Neural crest cell (in vitro differentiated cells): Measurements from ENCODE around the gene TMEM80. TPM values are rescaled to one million over a fixed set of nuclear protein-coding genes. Genes with fewer than 3 reads are reported as not detected.
A peak's percentile ranks its signal among the peaks of the same experiment; 100 is the strongest.

Experiments
- DNase-seq: peaks from one replicate; pipeline ENCODE4 v3.0.0; 2021; ENCODE audit warnings: low read depth, mixed read lengths, low spot score
- H3K27ac Mint-ChIP-seq: one replicate; pipeline ENCODE4 v1.8.0; 2021; ENCODE audit warnings: mild to moderate bottlenecking, mixed read lengths; ENCODE audit not compliant: unreplicated experiment
- H3K27me3 Mint-ChIP-seq: 2 replicates; pipeline ENCODE4 v1.8.0; 2021; ENCODE audit warnings: low read depth, mild to moderate bottlenecking, mixed read lengths
- H3K36me3 Mint-ChIP-seq: 2 replicates; pipeline ENCODE4 v1.8.0; 2021; ENCODE audit warnings: low read depth, mild to moderate bottlenecking, mixed read lengths
- H3K4me1 Mint-ChIP-seq: 2 replicates; pipeline ENCODE4 v1.8.0; 2021; ENCODE audit warnings: mixed read lengths
- H3K4me3 Mint-ChIP-seq: one replicate; pipeline ENCODE4 v1.8.0; 2021; ENCODE audit warnings: mild to moderate bottlenecking, mixed read lengths
- H3K9me3 Mint-ChIP-seq: 2 replicates; pipeline ENCODE4 v1.8.0; 2021; ENCODE audit warnings: mixed read lengths
- CTCF ChIP-seq: fragments of 200-600 bp; sonication (generic); conservative IDR thresholded peaks from 2 replicates; pipeline ENCODE4 v1.5.0; 2021; ENCODE audit warnings: antibody characterized with exemption, mild to moderate bottlenecking
- total RNA-seq: library from RNA; stranded (reverse); gene quantifications from 2 replicates; pipeline ENCODE4 v1.2.1, GENCODE V29; 2021

The TMEM80 gene
- total RNA-seq, 1 donor from 2014 or later: 26.8 TPM

- peak within 1 kb of the TSS; percentile 94 for H3K4me3 Mint-ChIP-seq
- H3K36me3 Mint-ChIP-seq: no peaks in the 10 kb centered on the region
- no peaks in the 10 kb centered on the region for H3K9me3 Mint-ChIP-seq
- H3K27me3 Mint-ChIP-seq: no peaks in the 10 kb centered on the region
- DNase-seq: peak; percentile 99
- peaks cover 44% of the 10 kb centered on the region for H3K4me1 Mint-ChIP-seq
- H3K27ac Mint-ChIP-seq: peak within 1 kb of the TSS; percentile 98
- no peak for TF ChIP-seq CTCF
These were observed 891 bp upstream of the TMEM80 start, which contains the start of gene DEAF1 for GRCh38 chr11:694563-695287. TSS of gene DEAF1 (minus strand) at chr11:695222. CDS start at chr11:695047, 175 bp downstream.

DNA sequence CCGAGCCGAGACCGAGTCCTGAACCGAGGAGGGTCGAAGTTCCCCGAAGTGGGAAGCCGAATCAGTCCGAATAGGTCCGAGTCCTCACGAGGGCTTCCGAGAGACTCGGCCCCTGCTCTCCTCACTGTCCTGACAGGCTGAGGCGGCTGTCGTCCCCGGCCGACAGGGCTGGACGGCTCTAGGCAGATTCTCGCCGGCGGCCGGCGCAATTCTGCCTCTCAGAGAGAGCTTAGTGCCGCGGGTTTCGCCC is 403 bp upstream of the TMEM80 start:
- Mint-ChIP-seq H3K4me3 (peak overlapping the region; percentile 94), H3K36me3 (no peaks in the 10 kb centered on the region), H3K27ac (peak overlapping the region; percentile 98), H3K27me3 (no peaks in the 10 kb centered on the region), H3K4me1 (peaks cover 44% of the 10 kb centered on the region), H3K9me3 (no peaks in the 10 kb centered on the region)
- DNase-seq: no peak
- TF ChIP-seq CTCF: no peak

DNA sequence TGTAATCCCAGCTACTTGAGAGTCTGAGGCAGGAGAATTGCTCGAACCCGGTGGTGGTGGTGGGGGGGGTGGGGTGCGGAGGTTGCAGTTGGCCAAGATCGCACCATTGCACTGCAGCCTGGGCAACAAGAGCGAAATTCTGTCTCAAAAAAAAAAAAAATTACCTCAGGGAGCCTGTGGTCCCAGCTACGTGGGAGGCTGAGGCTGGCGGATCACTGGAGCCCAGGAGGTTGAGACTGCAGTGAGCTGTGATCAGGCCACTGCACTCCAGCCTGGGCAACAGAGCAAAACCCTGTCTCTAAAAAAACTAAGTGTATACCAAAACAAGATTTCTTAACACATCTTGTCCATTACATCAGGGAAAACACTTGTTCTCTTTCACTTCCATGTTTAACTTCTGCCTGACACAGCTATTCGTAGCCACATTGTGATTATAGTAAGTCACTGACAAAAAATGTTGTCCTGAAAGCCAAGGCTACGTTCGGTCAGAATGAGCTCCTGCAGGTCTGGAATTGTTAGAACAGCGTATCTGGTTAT is 1.4 kb downstream of the TMEM80 start:
- Mint-ChIP-seq H3K36me3 (no peaks in the 10 kb centered on the region), H3K27me3 (no peaks in the 10 kb centered on the region), H3K9me3 (no peaks in the 10 kb centered on the region), H3K4me1 (peaks cover 32% of the 10 kb centered on the region), H3K4me3 (peak overlapping the region; percentile 78), H3K27ac (no peak overlapping the region)
- DNase-seq: no peak
- no peak for TF ChIP-seq CTCF

GRCh38 chr11:697811-698311 is 2.2 kb downstream of the TMEM80 start:
- H3K4me3 Mint-ChIP-seq: peak overlapping the region; percentile 78

GRCh38 chr11:698493-699115 is 3.0 kb downstream of the TMEM80 start:
- DNase-seq: no peak
- peaks cover 20% of the 10 kb centered on the region for H3K4me1 Mint-ChIP-seq

More at GRCh38 chr11:697811-698311, 2.2 kb downstream of the TMEM80 start:
- DNase-seq: no peak
- Mint-ChIP-seq H3K9me3 (no peaks in the 10 kb centered on the region), H3K36me3 (no peaks in the 10 kb centered on the region), H3K4me1 (peaks cover 28% of the 10 kb centered on the region), H3K27me3 (no peaks in the 10 kb centered on the region), H3K27ac (no peak overlapping the region)
- TF ChIP-seq CTCF: no peak

More at GRCh38 chr11:698493-699115, 3.0 kb downstream of the TMEM80 start:
- Mint-ChIP-seq H3K27ac (no peak overlapping the region), H3K36me3 (no peaks in the 10 kb centered on the region), H3K27me3 (no peaks in the 10 kb centered on the region), H3K4me3 (peak overlapping the region; percentile 78), H3K9me3 (no peaks in the 10 kb centered on the region)
- TF ChIP-seq CTCF: no peak
